SH-SY5Y (cell line): Measurements from ENCODE around the gene GIPC3.

Experiments used
- GATA2 ChIP-seq: IDR thresholded peaks from 2 replicates; pipeline ENCODE4 v1.6.1; 2011; ENCODE audit warnings: mild to moderate bottlenecking, low read depth, low read length
- GATA3 ChIP-seq: IDR thresholded peaks from 2 replicates; pipeline ENCODE4 v1.6.1; 2011; ENCODE audit warnings: low read depth, mild to moderate bottlenecking, low read length, moderate library complexity

The GIPC3 gene

DNA sequence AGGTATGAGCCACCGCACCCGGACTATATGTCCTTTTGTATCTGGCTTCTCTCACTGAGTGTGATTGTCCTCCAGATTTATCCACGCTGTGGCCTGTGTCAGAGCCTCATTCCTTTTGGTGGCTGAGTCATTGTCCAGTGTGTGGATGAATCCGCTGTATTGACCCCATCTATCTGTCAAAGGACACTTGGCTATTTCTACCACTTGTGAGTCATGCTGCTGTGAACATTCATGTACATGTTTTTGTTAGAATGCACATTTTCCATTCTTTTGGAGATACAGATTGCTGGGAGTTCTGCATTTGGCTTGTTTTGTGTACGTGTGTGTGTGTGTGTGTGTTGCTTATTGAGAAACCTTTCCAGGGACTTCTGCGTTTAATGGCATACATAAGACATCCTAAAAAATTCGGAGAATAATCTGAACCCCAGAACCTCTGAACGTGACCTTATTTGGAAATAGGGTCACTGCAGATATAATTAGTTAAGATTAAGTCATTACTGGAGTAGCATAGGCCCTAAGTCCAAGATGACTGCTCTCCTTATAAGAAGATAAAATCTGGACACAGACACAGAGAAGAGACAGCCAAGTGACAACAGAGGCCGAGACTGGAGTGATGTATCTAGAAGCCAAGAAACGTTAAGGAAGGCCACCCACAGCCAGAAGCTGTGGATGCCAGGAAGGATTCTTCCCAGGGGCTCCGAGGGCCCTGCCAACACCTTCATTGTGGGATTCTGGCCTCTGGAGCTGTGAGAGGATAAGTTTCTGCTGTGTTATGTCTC, 4.9 kb upstream of the GIPC3 start:
- no peak for TF ChIP-seq GATA3
- no peak for TF ChIP-seq GATA2

DNA sequence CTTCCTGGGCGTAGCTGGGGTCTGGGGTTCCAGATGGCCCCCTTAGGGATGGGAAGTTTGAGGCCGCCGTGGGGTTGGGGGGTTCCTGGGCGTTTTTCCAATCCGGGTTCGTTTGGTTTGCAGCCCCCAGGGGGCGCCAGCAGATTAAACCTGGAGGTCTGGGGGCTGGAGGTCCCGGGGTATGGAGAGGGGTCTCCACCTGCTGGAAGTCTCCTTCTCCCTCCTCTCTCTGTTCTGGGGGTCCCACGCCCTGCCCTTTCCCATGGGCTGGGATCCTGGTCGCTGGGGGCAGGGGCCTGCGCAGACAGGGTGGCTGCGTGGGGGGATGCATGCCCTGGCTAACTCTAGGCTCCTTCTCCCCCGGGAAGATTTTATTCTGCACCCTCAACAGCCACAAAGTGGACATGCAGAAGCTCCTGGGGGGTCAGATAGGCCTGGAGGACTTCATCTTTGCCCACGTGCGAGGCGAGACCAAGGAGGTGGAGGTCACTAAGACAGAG, 899 bp downstream of the GIPC3 start:
- TF ChIP-seq GATA3 (no peak), GATA2 (no peak)

DNA sequence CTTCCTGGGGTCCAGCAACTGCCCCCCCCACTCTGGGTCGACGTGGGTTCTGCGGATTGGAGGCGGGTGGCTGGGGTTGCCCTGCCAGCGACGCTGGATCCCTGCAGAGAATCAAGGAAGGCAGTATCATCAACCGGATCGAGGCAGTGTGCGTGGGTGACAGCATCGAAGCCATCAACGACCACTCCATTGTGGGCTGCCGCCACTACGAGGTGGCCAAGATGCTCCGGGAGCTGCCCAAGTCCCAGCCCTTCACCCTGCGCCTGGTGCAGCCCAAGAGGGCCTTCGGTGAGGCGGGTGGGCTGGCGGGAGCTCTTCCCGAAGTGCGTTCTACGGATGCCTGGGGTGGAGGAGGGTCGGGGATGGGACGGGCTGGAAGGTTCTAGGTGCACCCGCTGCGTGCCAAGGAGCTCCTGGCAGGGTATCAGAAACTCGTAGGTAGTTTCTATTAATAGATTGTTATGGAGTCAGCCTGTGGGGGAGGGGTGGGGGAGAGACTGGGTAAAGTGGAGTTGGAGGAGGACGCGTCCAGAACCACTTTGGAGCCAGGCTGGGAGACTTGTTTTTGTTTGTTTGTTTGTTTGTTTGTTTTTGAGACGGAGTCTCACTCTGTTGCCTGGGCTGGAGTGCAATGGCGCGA, 1.5 kb downstream of the GIPC3 start:
- TF ChIP-seq GATA2 = no peak
- TF ChIP-seq GATA3 = no peak

DNA sequence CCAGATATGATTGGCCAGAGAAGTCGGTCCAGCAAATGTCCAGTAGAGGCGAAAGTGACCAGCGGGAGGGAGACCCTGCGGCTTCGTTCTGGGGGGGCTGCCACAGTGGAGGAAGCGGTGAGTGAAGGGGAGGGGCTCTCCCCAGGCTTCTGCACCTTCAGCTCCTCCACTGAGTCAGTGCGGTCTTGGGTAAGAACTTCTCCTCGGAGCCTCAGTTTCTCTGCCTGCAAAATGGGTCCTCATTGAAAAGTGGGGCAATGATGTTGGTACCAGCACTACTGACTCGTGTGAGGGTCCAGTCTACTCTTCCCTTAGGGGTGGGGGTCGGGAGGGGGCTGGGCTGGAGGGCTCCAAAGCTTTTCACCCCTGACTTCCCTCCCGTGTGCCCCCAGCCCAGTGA, 4.2 kb downstream of the GIPC3 start:
- TF ChIP-seq GATA3 (no peak), GATA2 (no peak)

DNA sequence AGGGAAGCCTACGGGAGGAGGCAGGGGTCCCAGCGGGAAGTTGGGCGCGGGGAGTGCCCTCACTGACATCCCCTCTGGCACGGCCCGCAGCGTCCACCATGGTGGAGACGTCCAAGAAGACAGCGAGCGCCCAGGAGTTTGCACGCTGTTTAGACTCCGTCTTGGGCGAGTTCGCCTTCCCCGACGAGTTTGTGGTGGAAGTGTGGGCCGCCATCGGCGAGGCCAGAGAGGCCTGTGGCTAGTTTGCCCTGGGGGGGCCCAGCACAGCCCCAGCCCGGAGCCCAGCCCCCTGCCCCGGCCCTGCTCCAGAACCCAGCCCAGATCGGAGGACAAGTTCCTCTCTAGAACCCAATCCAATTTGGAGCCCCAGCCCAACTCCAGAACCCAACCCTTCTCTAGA, 4.7 kb downstream of the GIPC3 start:
- TF ChIP-seq GATA2 (no peak), GATA3 (no peak)

GRCh38 chr19:3590991-3591659, 5.8 kb downstream of the GIPC3 start:
- TF ChIP-seq GATA3 (no peak), GATA2 (no peak)

DNA sequence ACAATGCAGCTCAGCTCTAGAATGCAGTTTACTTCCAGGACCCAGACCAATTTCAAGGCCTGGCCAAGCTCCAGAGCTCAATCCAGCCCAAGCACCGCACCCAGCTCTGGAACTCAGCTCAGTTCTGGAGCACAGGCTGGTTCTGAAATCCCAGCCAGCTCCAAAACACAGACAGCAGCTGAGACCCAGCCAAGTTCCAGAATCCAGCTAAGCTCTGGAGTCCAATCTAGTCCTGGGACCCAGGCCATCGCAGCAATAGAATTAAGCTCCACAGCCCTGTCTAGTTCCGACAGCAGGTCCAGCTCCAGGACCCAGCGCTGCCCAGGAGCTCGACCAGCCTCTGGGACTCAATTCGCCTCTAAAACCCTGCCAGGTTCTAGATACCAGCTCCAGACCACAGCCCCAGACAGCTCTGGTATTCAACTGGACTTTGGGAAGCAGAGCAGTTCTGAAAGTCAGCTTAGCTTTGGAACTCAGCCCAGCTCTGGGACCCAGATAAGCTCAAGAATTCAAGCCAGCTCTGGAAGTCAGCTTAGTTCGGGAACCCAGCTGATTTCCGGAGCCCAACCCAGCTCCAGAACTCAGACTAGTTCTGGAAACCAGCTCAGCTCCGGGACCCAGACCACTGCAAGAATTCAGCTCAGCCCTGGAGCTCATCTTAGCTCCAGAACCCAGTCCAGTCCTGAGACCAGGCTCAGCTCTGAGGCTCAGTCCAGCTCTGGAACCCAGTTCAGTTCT, 6.8 kb downstream of the GIPC3 start:
- no peak for TF ChIP-seq GATA2
- no peak for TF ChIP-seq GATA3

- TF ChIP-seq GATA3 (no peak), GATA2 (no peak)
Measured at GRCh38 chr19:3593156-3593555, 7.9 kb downstream of the GIPC3 start.

GRCh38 chr19:3595521-3596061, 10.3 kb downstream of the GIPC3 start:
- TF ChIP-seq GATA2 (no peak), GATA3 (no peak)

GRCh38 chr19:3599776-3600187, 14.5 kb downstream of the GIPC3 start:
- no peak for TF ChIP-seq GATA3
- TF ChIP-seq GATA2 = no peak

GRCh38 chr19:3601021-3601420, 15.7 kb downstream of the GIPC3 start:
- TF ChIP-seq GATA2 (no peak), GATA3 (no peak)

DNA sequence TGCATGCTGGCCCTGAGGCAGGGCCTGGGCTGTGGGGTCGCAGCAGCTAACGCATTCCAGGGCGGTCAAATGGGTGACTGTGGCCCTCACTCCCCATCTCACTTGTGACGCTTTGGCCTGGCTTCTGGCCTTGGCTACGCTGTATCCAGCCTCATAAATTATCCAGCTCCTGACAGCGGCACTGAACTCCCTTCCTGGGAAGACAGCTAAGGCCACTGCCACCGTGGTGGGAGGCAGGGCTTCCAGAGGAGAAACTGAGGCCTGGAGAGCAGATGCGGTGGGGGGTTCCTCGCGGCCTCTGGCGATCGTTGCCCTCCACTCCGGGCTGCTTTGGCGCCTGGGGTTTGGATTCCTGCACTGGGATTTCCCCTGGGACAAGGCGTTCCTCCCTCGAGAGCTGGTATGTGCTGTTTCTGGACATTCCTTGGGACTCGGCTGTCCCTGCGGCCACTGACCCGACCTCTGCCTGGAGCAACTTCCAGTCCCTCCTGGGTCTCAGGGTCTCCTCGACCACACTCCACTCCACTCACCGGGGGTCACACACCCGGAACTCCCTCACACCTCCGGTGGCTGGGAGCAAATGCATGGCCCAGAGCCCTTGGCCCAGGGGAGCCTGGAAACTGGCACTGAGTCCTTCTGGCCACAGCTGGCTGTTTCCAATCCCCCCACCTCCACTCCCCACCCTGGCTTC, 18.0 kb downstream of the GIPC3 start:
- no peak for TF ChIP-seq GATA2
- TF ChIP-seq GATA3 = no peak

GRCh38 chr19:3604227-3604986, 19.1 kb downstream of the GIPC3 start:
- no peak for TF ChIP-seq GATA2
- TF ChIP-seq GATA3 = no peak

DNA sequence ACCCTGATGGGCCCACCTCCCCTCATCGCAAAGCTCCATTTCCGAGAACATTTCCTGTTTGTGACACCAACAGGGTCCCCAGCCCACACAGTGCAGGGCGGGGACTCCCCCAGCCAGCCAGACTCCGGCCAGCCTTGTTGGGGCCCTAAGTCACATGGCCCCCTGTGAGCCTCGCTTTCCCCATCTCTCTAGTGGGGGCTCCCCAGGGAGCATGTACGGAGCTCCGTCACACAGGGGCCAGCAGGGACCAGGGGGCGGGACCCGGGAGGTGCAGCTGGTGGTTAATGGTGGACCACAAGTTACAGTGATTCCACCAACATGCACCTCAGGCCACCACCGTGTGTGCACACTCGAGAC, 19.7 kb downstream of the GIPC3 start:
- TF ChIP-seq GATA2 = no peak
- no peak for TF ChIP-seq GATA3
